ENCODE measurements around the gene SLAIN2. TPM values are rescaled to one million over a fixed set of nuclear protein-coding genes. Genes with fewer than 3 reads are reported as not detected.

Gene SLAIN2
- total RNA-seq, 1 experiment from 2014 or later, result 35.8 TPM

GRCh38 chr4:48375651-48376304 is 34.4 kb downstream of the SLAIN2 start:
- peaks cover 24% of the 10 kb centered on the region for H3K4me1 Mint-ChIP-seq
- POLR2A ChIA-PET, result no interaction called here
- no peaks in the 10 kb centered on the region for H3K27me3 Mint-ChIP-seq (ENCODE audit: low read depth)
- H3K36me3 Mint-ChIP-seq, result no peaks in the 10 kb centered on the region
- no peaks in the 10 kb centered on the region for H3K9me3 Mint-ChIP-seq
- ATAC-seq, result no peak
- H3K27ac Mint-ChIP-seq, result peak overlapping the region; percentile 88
- no peak overlapping the region for H3K4me3 Mint-ChIP-seq
- no peak for TF ChIP-seq FOXJ3 (CRISPR knock-in tag; IDR thresholded peaks at IDR 0.05; ENCODE audit: borderline replicate concordance)
- TF ChIP-seq STAT6 (CRISPR knock-in tag; conservative IDR thresholded peaks at IDR 0.05; ENCODE audit: low read depth), result no peak
- no peak for TF ChIP-seq RORB (CRISPR knock-in tag; IDR thresholded peaks at IDR 0.05)
- CTCF ChIA-PET, result interaction anchor here (0.6 kb wide), 1 partner anchor 569 kb away, joined by 4 read pairs; no protein-coding TSS in a partner anchor
- DNase-seq (ENCODE audit: low spot score), result no peak

GRCh38 chr4:48379587-48380180 is 38.4 kb downstream of the SLAIN2 start:
- POLR2A ChIA-PET, result no interaction called here
- peaks cover 35% of the 10 kb centered on the region for H3K4me1 Mint-ChIP-seq
- ATAC-seq, result no peak
- H3K27ac Mint-ChIP-seq, result peak overlapping the region; percentile 73
- H3K36me3 Mint-ChIP-seq, result peaks cover 10% of the 10 kb centered on the region
- TF ChIP-seq RORB (CRISPR knock-in tag; IDR thresholded peaks at IDR 0.05) (no peak), NR3C1 (CRISPR knock-in tag; conservative IDR thresholded peaks at IDR 0.05; ENCODE audit: low read depth) (no peak), NR1H2 (CRISPR knock-in tag; IDR thresholded peaks at IDR 0.05) (no peak), MAX (CRISPR knock-in tag; IDR thresholded peaks at IDR 0.05) (no peak), FOXJ3 (CRISPR knock-in tag; IDR thresholded peaks at IDR 0.05; ENCODE audit: borderline replicate concordance) (no peak), IRF2 (CRISPR knock-in tag; IDR thresholded peaks at IDR 0.05; ENCODE audit: borderline replicate concordance, low read depth) (no peak), ZNF396 (CRISPR knock-in tag; IDR thresholded peaks at IDR 0.05; ENCODE audit: borderline replicate concordance) (no peak), GABPB1 (CRISPR knock-in tag; IDR thresholded peaks at IDR 0.05) (no peak), TCF7 (CRISPR knock-in tag; IDR thresholded peaks at IDR 0.05; ENCODE audit: low read depth) (no peak), ZNF138 (CRISPR knock-in tag; conservative IDR thresholded peaks at IDR 0.05) (no peak), OVOL2 (CRISPR knock-in tag; IDR thresholded peaks at IDR 0.05; ENCODE audit: borderline replicate concordance) (no peak)
- TF ChIP-seq, protein P1, sequence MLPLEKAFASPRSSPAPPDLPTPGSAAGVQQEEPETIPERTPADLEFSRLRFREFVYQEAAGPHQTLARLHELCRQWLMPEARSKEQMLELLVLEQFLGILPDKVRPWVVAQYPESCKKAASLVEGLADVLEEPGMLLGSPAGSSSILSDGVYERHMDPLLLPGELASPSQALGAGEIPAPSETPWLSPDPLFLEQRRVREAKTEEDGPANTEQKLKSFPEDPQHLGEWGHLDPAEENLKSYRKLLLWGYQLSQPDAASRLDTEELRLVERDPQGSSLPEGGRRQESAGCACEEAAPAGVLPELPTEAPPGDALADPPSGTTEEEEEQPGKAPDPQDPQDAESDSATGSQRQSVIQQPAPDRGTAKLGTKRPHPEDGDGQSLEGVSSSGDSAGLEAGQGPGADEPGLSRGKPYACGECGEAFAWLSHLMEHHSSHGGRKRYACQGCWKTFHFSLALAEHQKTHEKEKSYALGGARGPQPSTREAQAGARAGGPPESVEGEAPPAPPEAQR (CRISPR knock-in tag; IDR thresholded peaks at IDR 0.05), result no peak
- TF ChIP-seq, protein P2, sequence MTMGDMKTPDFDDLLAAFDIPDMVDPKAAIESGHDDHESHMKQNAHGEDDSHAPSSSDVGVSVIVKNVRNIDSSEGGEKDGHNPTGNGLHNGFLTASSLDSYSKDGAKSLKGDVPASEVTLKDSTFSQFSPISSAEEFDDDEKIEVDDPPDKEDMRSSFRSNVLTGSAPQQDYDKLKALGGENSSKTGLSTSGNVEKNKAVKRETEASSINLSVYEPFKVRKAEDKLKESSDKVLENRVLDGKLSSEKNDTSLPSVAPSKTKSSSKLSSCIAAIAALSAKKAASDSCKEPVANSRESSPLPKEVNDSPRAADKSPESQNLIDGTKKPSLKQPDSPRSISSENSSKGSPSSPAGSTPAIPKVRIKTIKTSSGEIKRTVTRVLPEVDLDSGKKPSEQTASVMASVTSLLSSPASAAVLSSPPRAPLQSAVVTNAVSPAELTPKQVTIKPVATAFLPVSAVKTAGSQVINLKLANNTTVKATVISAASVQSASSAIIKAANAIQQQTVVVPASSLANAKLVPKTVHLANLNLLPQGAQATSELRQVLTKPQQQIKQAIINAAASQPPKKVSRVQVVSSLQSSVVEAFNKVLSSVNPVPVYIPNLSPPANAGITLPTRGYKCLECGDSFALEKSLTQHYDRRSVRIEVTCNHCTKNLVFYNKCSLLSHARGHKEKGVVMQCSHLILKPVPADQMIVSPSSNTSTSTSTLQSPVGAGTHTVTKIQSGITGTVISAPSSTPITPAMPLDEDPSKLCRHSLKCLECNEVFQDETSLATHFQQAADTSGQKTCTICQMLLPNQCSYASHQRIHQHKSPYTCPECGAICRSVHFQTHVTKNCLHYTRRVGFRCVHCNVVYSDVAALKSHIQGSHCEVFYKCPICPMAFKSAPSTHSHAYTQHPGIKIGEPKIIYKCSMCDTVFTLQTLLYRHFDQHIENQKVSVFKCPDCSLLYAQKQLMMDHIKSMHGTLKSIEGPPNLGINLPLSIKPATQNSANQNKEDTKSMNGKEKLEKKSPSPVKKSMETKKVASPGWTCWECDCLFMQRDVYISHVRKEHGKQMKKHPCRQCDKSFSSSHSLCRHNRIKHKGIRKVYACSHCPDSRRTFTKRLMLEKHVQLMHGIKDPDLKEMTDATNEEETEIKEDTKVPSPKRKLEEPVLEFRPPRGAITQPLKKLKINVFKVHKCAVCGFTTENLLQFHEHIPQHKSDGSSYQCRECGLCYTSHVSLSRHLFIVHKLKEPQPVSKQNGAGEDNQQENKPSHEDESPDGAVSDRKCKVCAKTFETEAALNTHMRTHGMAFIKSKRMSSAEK (CRISPR knock-in tag; IDR thresholded peaks at IDR 0.05; ENCODE audit: borderline replicate concordance), result no peak
- CTCF ChIA-PET, result no interaction called here
- H3K9me3 Mint-ChIP-seq, result no peaks in the 10 kb centered on the region
- no peak for DNase-seq (ENCODE audit: low spot score)
- H3K27me3 Mint-ChIP-seq (ENCODE audit: low read depth), result no peaks in the 10 kb centered on the region
- H3K4me3 Mint-ChIP-seq, result no peak overlapping the region
